ENCODE measurements around the gene RAD51AP1. TPM values are rescaled to one million over a fixed set of nuclear protein-coding genes. Genes with fewer than 3 reads are reported as not detected.

The RAD51AP1 gene
- polyA plus RNA-seq, 1 donor (not counting 4 experiments of a cell fraction or from before 2014, with no cell fraction given), result 13.0 TPM

DNA sequence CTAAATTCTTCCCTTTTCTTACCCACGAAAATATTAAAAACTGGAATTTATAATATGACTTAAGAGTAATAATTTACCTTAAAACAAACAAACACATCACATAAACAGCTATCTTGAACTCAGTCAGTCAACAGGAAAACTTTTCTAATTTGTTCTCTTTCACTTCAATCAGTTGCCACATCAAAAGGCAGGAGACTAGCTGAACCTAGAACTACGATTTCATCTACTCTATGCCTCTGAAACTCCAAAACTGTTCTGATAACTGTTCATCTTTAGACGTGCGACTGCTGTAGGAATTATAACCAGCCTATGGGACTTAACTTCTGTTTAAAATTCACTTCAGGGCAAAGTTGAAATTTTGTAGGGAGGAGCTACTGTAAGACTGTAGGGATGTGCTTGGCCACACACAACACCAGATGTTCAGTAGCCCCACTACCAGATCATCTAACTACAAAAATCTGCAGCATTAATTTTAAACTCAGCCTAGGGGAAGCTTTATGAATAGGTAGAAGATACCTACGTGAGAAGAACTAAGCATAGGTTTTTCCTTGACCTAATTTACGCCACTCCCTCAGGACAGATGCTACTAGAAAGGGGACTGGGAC lies 7.6 kb upstream of the RAD51AP1 start:
- Histone ChIP-seq H3K27me3 (ENCODE audit: control insufficient read depth, extremely low read depth, insufficient read depth, low read length) (no peaks in the 10 kb centered on the region), H3K4me2 (ENCODE audit: control insufficient read depth, extremely low read depth, insufficient read depth, low read depth, low read length) (no peak overlapping the region), H3K27ac (ENCODE audit: control insufficient read depth, insufficient read depth, low read length) (no peak overlapping the region), H3K9me3 (ENCODE audit: control insufficient read depth, low read depth, low read length) (no peaks in the 10 kb centered on the region), H3K36me3 (ENCODE audit: control insufficient read depth in 2 of 2, extremely low read depth in 1 of 2, insufficient read depth in 2 of 2, low read length in 2 of 2) (peaks cover 3 to 10% of the 10 kb centered on the region in 2 experiments), H3K9ac (ENCODE audit: control insufficient read depth, extremely low read depth, insufficient read depth, low read length) (no peak overlapping the region), H3K4me1 (ENCODE audit: control insufficient read depth, extremely low read depth, insufficient read depth, low read length) (no peaks in the 10 kb centered on the region), H3K4me3 (ENCODE audit: control insufficient read depth in 2 of 3, extremely low read depth in 1 of 3, insufficient read depth in 2 of 3, low read depth in 1 of 3, low read length in 3 of 3) (no peak overlapping the region), H4K20me1 (ENCODE audit: control insufficient read depth, extremely low read depth, insufficient read depth, low read length) (no peaks in the 10 kb centered on the region), H3K9me1 (ENCODE audit: control insufficient read depth, extremely low read depth, insufficient read depth, low read length) (no peaks in the 10 kb centered on the region), H2AFZ (ENCODE audit: control insufficient read depth, low read length) (no peak overlapping the region), H3K79me2 (ENCODE audit: control insufficient read depth, insufficient read depth, low read length) (no peaks in the 10 kb centered on the region)
- TF ChIP-seq, protein P1, sequence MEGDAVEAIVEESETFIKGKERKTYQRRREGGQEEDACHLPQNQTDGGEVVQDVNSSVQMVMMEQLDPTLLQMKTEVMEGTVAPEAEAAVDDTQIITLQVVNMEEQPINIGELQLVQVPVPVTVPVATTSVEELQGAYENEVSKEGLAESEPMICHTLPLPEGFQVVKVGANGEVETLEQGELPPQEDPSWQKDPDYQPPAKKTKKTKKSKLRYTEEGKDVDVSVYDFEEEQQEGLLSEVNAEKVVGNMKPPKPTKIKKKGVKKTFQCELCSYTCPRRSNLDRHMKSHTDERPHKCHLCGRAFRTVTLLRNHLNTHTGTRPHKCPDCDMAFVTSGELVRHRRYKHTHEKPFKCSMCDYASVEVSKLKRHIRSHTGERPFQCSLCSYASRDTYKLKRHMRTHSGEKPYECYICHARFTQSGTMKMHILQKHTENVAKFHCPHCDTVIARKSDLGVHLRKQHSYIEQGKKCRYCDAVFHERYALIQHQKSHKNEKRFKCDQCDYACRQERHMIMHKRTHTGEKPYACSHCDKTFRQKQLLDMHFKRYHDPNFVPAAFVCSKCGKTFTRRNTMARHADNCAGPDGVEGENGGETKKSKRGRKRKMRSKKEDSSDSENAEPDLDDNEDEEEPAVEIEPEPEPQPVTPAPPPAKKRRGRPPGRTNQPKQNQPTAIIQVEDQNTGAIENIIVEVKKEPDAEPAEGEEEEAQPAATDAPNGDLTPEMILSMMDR (optimal IDR thresholded peaks at IDR 0.05 in 1 of 3, IDR thresholded peaks at IDR 0.05 in 1 of 3, conservative IDR thresholded peaks at IDR 0.05 in 1 of 3; ENCODE audit: extremely low read depth in 1 of 3, insufficient read depth in 2 of 3, low read length in 3 of 3), result no peak
- no peak for TF ChIP-seq EZH2 (IDR thresholded peaks at IDR 0.05; ENCODE audit: low read length)
- DNase-seq (ENCODE audit: low read depth, low spot score), result no peak
- FAIRE-seq, result no peak
- dilution Hi-C loops (cut with MboI; ENCODE audit: extremely low pct_ligation_motif_present, low sequenced_read_pairs), result no loop called here

DNA sequence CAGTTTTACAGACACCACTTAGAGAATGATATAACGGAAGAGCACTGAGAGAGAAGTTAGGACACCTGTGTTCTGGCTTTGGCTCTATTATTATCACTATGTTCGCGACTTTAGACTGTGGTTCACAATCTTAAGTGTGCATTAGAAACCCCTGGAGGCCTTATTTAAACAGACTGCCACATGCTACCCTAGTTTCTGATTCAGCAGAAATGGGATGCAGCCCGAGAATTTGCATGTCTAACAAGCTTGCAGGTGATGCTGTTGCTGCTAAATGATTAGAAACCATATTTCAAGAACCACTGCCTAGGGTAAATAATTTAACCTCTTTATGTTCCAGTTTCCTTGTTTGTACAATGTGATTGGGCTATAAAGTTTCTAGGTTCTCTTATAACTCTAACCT lies 3.6 kb upstream of the RAD51AP1 start:
- Histone ChIP-seq H3K36me3 (ENCODE audit: control insufficient read depth in 2 of 2, extremely low read depth in 1 of 2, insufficient read depth in 2 of 2, low read length in 2 of 2) (peaks cover 3 to 10% of the 10 kb centered on the region in 2 experiments), H3K9ac (ENCODE audit: control insufficient read depth, extremely low read depth, insufficient read depth, low read length) (no peak overlapping the region), H3K27ac (ENCODE audit: control insufficient read depth, insufficient read depth, low read length) (no peak overlapping the region), H3K4me1 (ENCODE audit: control insufficient read depth, extremely low read depth, insufficient read depth, low read length) (peaks cover 7% of the 10 kb centered on the region), H3K4me3 (ENCODE audit: control insufficient read depth in 2 of 3, extremely low read depth in 1 of 3, insufficient read depth in 2 of 3, low read depth in 1 of 3, low read length in 3 of 3) (no peak overlapping the region), H3K9me3 (ENCODE audit: control insufficient read depth, low read depth, low read length) (no peaks in the 10 kb centered on the region), H2AFZ (ENCODE audit: control insufficient read depth, low read length) (no peak overlapping the region), H3K9me1 (ENCODE audit: control insufficient read depth, extremely low read depth, insufficient read depth, low read length) (no peaks in the 10 kb centered on the region), H3K79me2 (ENCODE audit: control insufficient read depth, insufficient read depth, low read length) (peaks cover 28% of the 10 kb centered on the region), H4K20me1 (ENCODE audit: control insufficient read depth, extremely low read depth, insufficient read depth, low read length) (no peaks in the 10 kb centered on the region), H3K27me3 (ENCODE audit: control insufficient read depth, extremely low read depth, insufficient read depth, low read length) (no peaks in the 10 kb centered on the region), H3K4me2 (ENCODE audit: control insufficient read depth, extremely low read depth, insufficient read depth, low read depth, low read length) (no peak overlapping the region)
- no peak for TF ChIP-seq EZH2 (IDR thresholded peaks at IDR 0.05; ENCODE audit: low read length)
- TF ChIP-seq, protein P1 (optimal IDR thresholded peaks at IDR 0.05 in 1 of 3, IDR thresholded peaks at IDR 0.05 in 1 of 3, conservative IDR thresholded peaks at IDR 0.05 in 1 of 3; ENCODE audit: extremely low read depth in 1 of 3, insufficient read depth in 2 of 3, low read length in 3 of 3), result no peak
- dilution Hi-C loops (cut with MboI; ENCODE audit: extremely low pct_ligation_motif_present, low sequenced_read_pairs), result no loop called here
- FAIRE-seq, result no peak
- DNase-seq (ENCODE audit: low read depth, low spot score), result no peak
